CD14-positive monocyte (primary cell): ENCODE results near the gene RTBDN. TPM values are rescaled to one million over a fixed set of nuclear protein-coding genes. Genes with fewer than 3 reads are reported as not detected.

Experiments used
- DNase-seq, 3 donors: peaks; one replicate each; pipeline ENCODE4 v3.0.0-alpha.2; 2011 to 2022
- H2AFZ ChIP-seq: 2 replicates; pipeline ENCODE4 v1.6.0; 2012; ENCODE audit warnings: mild to moderate bottlenecking, low read depth, low read length, inconsistent platforms; ENCODE audit not compliant: insufficient read depth, poor library complexity, severe bottlenecking
- H3K27ac ChIP-seq, 2 donors: 1 replicate in 1 of 2; 2 replicates in 1 of 2; pipeline ENCODE4 v1.5.1; 2012 to 2013; ENCODE audit warnings: low read length in 2 of 2, control low read depth in 1 of 2, inconsistent platforms in 1 of 2, low read depth in 1 of 2, mild to moderate bottlenecking in 1 of 2
- H3K27me3 ChIP-seq, 2 donors: one replicate each; pipeline versions ENCODE4 v1.6.0 to v1.6.1; 2011 to 2013; ENCODE audit warnings: low read length in 2 of 2; ENCODE audit not compliant: control insufficient read depth in 2 of 2, insufficient read depth in 2 of 2
- H3K36me3 ChIP-seq, 2 donors: replicated peaks in 1 of 2; 1 replicate in 1 of 2; 2 replicates in 1 of 2; pipeline versions ENCODE4 v1.5.1 to v1.6.1; 2012 to 2013; ENCODE audit warnings: low read length in 2 of 2, control low read depth in 1 of 2, inconsistent platforms in 1 of 2, mild to moderate bottlenecking in 1 of 2; ENCODE audit not compliant: insufficient read depth in 2 of 2, control insufficient read depth in 1 of 2
- H3K4me1 ChIP-seq, 2 donors: 1 replicate in 1 of 2; 2 replicates in 1 of 2; pipeline versions ENCODE4 v1.5.1 to v1.6.1; 2012 to 2013; ENCODE audit warnings: low read length in 2 of 2, control low read depth in 1 of 2, inconsistent platforms in 1 of 2, mild to moderate bottlenecking in 1 of 2, moderate library complexity in 1 of 2; ENCODE audit not compliant: insufficient read depth in 2 of 2, control insufficient read depth in 1 of 2
- H3K4me2 ChIP-seq: replicated peaks from 2 replicates; pipeline ENCODE3; 2012; ENCODE audit warnings: low read length, moderate library complexity, mild to moderate bottlenecking; ENCODE audit not compliant: poor library complexity, severe bottlenecking; ENCODE audit errors: extremely low read depth
- H3K4me3 ChIP-seq, 3 experiments: fragments of 200-600 bp in 1 of 3; sonication (generic) in 1 of 3; replicated peaks in 1 of 3; 1 replicate in 2 of 3; 2 replicates in 1 of 3; pipeline ENCODE4 v1.5.1; 2011 to 2013; ENCODE audit warnings: low read length in 3 of 3, mild to moderate bottlenecking in 3 of 3, control low read depth in 2 of 3, low read depth in 2 of 3, inconsistent platforms in 1 of 3, moderate library complexity in 1 of 3
- H3K79me2 ChIP-seq: 2 replicates; pipeline ENCODE4 v1.6.0; 2012; ENCODE audit warnings: mild to moderate bottlenecking, control low read depth, inconsistent platforms, low read length, moderate library complexity; ENCODE audit not compliant: insufficient read depth
- H3K9ac ChIP-seq: 2 replicates; pipeline ENCODE4 v1.6.0; 2017; ENCODE audit warnings: low read length, mild to moderate bottlenecking; ENCODE audit not compliant: insufficient read depth, poor library complexity, severe bottlenecking
- H3K9me3 ChIP-seq, 2 donors: replicated peaks in 1 of 2; 1 replicate in 1 of 2; 2 replicates in 1 of 2; pipeline versions ENCODE4 v1.5.1 to v1.6.1; 2012 to 2013; ENCODE audit warnings: low read length in 2 of 2, control low read depth in 1 of 2; ENCODE audit not compliant: control insufficient read depth in 1 of 2, insufficient read depth in 1 of 2
- H4K20me1 ChIP-seq: 2 replicates; pipeline ENCODE4 v1.6.0; 2012; ENCODE audit warnings: mild to moderate bottlenecking, low read length, control low read depth, moderate library complexity; ENCODE audit not compliant: insufficient read depth
- H3K27ac Mint-ChIP-seq, 7 donors: one replicate each; pipeline ENCODE4 v1.8.0; 2020; ENCODE audit warnings: mild to moderate bottlenecking in 7 of 7, mixed read lengths in 7 of 7, moderate library complexity in 6 of 7, inconsistent platforms in 2 of 7
- H3K27me3 Mint-ChIP-seq, 3 donors: one replicate each; pipeline ENCODE4 v1.8.0; 2021 to 2022; ENCODE audit warnings: low read depth in 3 of 3, mild to moderate bottlenecking in 3 of 3, mixed read lengths in 3 of 3, moderate library complexity in 3 of 3, inconsistent platforms in 1 of 3
- H3K36me3 Mint-ChIP-seq, 2 donors: one replicate each; pipeline ENCODE4 v1.8.0; 2020; ENCODE audit warnings: mixed read lengths in 2 of 2, inconsistent platforms in 1 of 2, mild to moderate bottlenecking in 1 of 2
- H3K4me1 Mint-ChIP-seq: one replicate; pipeline ENCODE4 v1.8.0; 2020; ENCODE audit warnings: mild to moderate bottlenecking, mixed read lengths
- H3K4me3 Mint-ChIP-seq, 2 donors: one replicate each; pipeline ENCODE4 v1.8.0; 2020; ENCODE audit warnings: mild to moderate bottlenecking in 2 of 2, mixed read lengths in 2 of 2, moderate library complexity in 1 of 2
- H3K9me3 Mint-ChIP-seq, 7 donors: one replicate each; pipeline ENCODE4 v1.8.0; 2020 to 2022; ENCODE audit warnings: mixed read lengths in 7 of 7, mild to moderate bottlenecking in 6 of 7, moderate library complexity in 6 of 7, inconsistent platforms in 2 of 7
- WGBS: methylation state at CpG from one replicate; pipeline ENCODE4 v1.1.5; 2013; ENCODE audit warnings: missing lambda C conversion rate; ENCODE audit not compliant: insufficient coverage; 5-methylcytosine and 5-hydroxymethylcytosine counted together
- intact Hi-C, 2 donors: fragments of 100-400 bp; cut with micrococcal nuclease; formaldehyde crosslinking; loops; one replicate each; pipeline versions ENCODE4 v1.15.0 to v1.15.1; 2023
- polyA plus RNA-seq, 3 donors: library from polyadenylated mRNA; depleted of rRNA in 1 of 3; unstranded in 2 of 3; stranded (reverse) in 1 of 3; fragments of 300-500 nt in 2 of 3; fragments of >200 nt in 1 of 3; fragmentation: Illumina TruSeq in 2 of 3; gene quantifications; 1 replicate in 2 of 3; 2 replicates in 1 of 3; pipeline ENCODE4 v1.2.3, GENCODE V29; 2012 to 2021
- TF ChIP-seq, protein P1 (sequence below): fragments of 200-600 bp; IDR thresholded peaks from one replicate; pipeline ENCODE4 v1.8.0; 2022; ENCODE audit warnings: antibody characterized with exemption, mild to moderate bottlenecking

RTBDN gene
- polyA plus RNA-seq, 3 donors = not detected

DNA sequence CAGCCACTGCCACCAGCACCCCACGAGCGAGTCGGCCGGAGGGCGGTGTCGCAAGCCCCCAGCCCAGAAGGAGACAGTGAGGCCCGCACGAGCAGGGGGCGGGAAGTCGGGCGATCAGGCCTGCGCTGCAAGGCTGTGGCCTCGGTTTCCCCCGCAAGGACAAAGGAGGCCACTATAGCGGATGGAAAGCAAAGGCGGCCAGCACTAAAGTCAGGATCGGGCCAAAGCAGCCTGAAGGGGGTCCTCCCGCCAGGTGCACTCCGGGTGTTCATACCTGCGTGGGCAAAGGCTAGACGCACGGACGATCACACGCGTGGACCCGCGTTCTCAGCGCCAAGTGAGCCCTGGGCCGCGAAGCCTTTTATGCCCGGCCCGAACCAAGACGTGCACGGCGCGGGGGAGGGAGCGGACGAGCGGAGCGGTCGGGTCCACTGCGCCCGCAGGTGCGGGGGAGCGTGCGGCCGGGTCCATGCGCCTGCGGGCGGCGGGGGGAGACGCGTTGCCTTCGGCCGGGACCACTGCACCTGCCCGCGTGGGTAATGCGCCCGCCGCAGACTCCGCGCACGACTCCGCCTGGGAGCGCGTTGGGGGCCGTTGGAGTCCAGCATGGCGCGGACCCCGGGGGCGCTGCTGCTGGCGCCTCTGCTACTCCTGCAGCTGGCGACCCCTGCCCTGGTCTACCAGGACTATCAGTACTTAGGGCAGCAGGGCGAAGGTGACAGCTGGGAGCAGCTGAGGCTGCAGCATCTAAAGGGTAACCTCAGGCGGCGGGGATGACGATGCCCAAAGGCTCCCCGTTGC, 32.7 kb downstream of the RTBDN start, which contains the start of the genes PRDX2 and THSD8:
Gene PRDX2, minus strand, starts transcription at position 335 of the 801 bp plus-strand sequence. CDS start 539 bp downstream, outside the sequence.
Gene THSD8, plus strand, starts transcription at position 604 of the 801 bp plus-strand sequence. Its CDS starts 3 bp downstream, at position 607.
- TF ChIP-seq, protein P1, sequence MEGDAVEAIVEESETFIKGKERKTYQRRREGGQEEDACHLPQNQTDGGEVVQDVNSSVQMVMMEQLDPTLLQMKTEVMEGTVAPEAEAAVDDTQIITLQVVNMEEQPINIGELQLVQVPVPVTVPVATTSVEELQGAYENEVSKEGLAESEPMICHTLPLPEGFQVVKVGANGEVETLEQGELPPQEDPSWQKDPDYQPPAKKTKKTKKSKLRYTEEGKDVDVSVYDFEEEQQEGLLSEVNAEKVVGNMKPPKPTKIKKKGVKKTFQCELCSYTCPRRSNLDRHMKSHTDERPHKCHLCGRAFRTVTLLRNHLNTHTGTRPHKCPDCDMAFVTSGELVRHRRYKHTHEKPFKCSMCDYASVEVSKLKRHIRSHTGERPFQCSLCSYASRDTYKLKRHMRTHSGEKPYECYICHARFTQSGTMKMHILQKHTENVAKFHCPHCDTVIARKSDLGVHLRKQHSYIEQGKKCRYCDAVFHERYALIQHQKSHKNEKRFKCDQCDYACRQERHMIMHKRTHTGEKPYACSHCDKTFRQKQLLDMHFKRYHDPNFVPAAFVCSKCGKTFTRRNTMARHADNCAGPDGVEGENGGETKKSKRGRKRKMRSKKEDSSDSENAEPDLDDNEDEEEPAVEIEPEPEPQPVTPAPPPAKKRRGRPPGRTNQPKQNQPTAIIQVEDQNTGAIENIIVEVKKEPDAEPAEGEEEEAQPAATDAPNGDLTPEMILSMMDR = no peak
- no peaks in the 10 kb centered on the region for H4K20me1 ChIP-seq
- peaks cover 26% of the 10 kb centered on the region for H3K4me1 Mint-ChIP-seq
- peaks cover 8 to 24% of the 10 kb centered on the region in 2 donors for H3K36me3 Mint-ChIP-seq
- no peaks in the 10 kb centered on the region for H3K9me3 ChIP-seq
- intact Hi-C loops = no loop called here
- under 1% methylated on average over 77 of the region's 78 CpGs for WGBS
- peak within 1 kb of the TSS; percentile 68 for H3K9ac ChIP-seq
- H3K27ac ChIP-seq = no peak within 1 kb of the TSS
- peaks cover 14 to 31% (median 25%) of the 10 kb centered on the region in 3 donors for H3K27me3 Mint-ChIP-seq
- peak within 1 kb of the TSS; percentile 84 for H2AFZ ChIP-seq
- DNase-seq = peak in 2 of 3 donors; percentile 29 to 37
- H3K4me3 ChIP-seq = peak within 1 kb of the TSS; percentile 44 to 81 (median 45)
- H3K79me2 ChIP-seq = no peaks in the 10 kb centered on the region
- no peaks in the 10 kb centered on the region for H3K36me3 ChIP-seq
- peak within 1 kb of the TSS; percentile 80 for H3K4me2 ChIP-seq
- peaks cover 23 to 33% of the 10 kb centered on the region in 2 donors for H3K4me1 ChIP-seq
- H3K27me3 ChIP-seq = peaks cover 4 to 34% of the 10 kb centered on the region in 2 donors
- H3K27ac Mint-ChIP-seq = peak within 1 kb of the TSS in 3 of 7 donors; percentile 12 to 43 (median 25)
- H3K9me3 Mint-ChIP-seq = peaks cover 0 to 6% (median 0%) of the 10 kb centered on the region in 7 donors
- H3K4me3 Mint-ChIP-seq = peak within 1 kb of the TSS; percentile 82 to 91

DNA sequence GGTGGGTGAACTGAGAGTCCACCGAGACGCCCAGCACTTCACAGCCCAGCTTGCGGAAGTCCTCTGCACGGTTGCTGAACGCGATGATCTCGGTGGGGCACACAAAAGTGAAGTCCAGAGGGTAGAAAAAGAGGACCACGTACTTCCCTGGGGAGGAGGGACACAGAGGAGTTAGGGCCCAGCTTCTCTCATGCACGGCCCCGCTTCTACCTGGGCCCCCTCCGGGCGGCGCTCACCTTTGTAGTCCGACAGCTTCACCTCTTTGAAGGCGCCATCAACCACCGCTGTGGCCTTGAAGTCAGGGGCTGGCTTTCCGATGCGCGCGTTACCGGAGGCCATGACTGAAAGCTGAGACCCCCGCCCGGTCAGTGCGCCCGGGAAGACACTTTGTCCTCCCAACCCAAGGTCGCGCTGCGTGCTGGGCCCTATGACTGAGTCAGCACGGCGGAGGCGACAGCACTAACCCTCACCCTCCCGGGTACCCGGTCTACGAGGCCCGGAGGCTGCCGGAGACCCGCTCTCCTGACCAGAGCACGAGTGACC, 33.4 kb downstream of the RTBDN start:
- peak overlapping the region; percentile 68 for H3K9ac ChIP-seq
- no peaks in the 10 kb centered on the region for H3K36me3 ChIP-seq
- peaks cover 2% of the 10 kb centered on the region for H4K20me1 ChIP-seq
- peaks cover 14 to 31% (median 25%) of the 10 kb centered on the region in 3 donors for H3K27me3 Mint-ChIP-seq
- peaks cover 4 to 34% of the 10 kb centered on the region in 2 donors for H3K27me3 ChIP-seq
- TF ChIP-seq, protein P1 = no peak
- peak overlapping the region; percentile 80 for H3K4me2 ChIP-seq
- H3K4me1 Mint-ChIP-seq = peaks cover 28% of the 10 kb centered on the region
- peaks cover 8 to 24% of the 10 kb centered on the region in 2 donors for H3K36me3 Mint-ChIP-seq
- H3K4me3 ChIP-seq = peak overlapping the region; percentile 44 to 81 (median 45)
- H2AFZ ChIP-seq = peak overlapping the region; percentile 84
- intact Hi-C loops = no loop called here
- H3K9me3 Mint-ChIP-seq = peaks cover 0 to 6% (median 2%) of the 10 kb centered on the region in 7 donors
- no peaks in the 10 kb centered on the region for H3K9me3 ChIP-seq
- H3K4me1 ChIP-seq = peaks cover 25 to 32% of the 10 kb centered on the region in 2 donors
- peak overlapping the region in 2 of 7 donors; percentile 25 to 43 for H3K27ac Mint-ChIP-seq
- DNase-seq = peak in 1 of 3 donors; percentile 32
- no peak overlapping the region for H3K27ac ChIP-seq
- 16% methylated on average over 37 of the region's 38 CpGs for WGBS
- peak overlapping the region; percentile 82 to 91 for H3K4me3 Mint-ChIP-seq
- H3K79me2 ChIP-seq = no peaks in the 10 kb centered on the region
